Stimulated activated CD4-positive, alpha-beta T cell treated with anti-CD3 and anti-CD28 coated beads, Interleukin-15, amount 100 ng/mL, for 48 hours (primary cell): ENCODE results near the gene GPLD1.

Experiments used
- DNase-seq, 2 donors: peaks; one replicate each; pipeline ENCODE4 v3.0.0-alpha.2; 2020; ENCODE audit warnings: low read depth in 2 of 2

The GPLD1 gene

DNA sequence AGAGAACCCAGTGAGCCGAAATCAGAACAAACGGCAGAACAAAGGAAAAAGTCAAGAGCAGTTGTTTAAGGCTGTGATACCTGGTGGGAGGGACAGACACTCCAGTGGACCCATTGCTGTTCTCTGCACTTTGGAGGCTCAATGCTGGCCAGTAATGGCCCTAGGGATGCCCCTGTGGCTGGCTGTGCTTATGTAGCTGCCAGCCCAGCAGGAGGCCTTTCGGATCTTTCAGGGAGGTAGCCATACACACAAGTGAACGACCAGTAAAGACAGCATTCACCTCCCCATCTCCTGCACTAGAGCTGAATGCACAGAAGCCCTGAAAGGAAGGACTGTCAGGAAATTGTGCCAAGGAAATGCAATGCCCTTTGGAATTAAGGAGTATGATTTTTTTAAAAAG, 34.3 kb downstream of the GPLD1 start:
- no peak for DNase-seq

DNA sequence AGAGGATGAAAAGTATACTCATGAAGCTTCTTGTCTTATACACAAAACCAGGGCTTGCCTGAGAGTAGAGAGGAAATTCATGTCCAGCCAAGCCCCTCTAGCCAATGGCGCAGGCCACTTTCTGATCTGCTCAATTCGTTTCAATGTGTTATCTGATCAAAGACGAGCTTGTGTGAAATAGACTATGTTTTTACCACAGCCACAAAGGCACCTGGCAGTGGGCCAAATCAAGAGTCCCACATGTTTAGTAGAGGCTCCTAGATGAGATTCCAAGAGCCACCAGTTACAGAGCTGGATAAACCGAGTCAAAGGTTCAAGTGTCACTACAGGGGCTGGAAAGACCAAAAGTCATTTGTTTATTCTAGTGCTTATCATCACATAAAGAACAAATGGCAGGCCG, 34.9 kb downstream of the GPLD1 start:
- no peak for DNase-seq

DNA sequence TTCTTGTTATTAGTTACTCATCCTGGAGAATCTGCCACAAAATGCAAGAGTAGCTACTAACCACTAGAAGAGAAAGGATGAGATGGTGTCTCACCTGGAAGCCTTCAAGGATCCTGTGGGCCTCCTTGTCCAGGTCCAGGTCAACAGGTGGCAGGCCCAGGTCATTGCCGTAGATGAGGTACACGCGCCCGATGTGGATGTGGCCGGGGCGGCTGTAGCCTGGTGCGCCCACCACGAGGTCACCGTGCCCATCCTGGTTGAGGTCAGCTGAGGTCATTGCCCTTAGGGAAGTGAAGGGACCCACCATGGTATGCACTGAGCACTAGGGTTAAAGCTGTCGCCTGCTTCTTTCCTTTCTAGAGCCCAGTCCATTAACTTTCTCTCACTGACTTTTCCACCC, 35.5 kb downstream of the GPLD1 start:
- DNase-seq, result no peak

DNA sequence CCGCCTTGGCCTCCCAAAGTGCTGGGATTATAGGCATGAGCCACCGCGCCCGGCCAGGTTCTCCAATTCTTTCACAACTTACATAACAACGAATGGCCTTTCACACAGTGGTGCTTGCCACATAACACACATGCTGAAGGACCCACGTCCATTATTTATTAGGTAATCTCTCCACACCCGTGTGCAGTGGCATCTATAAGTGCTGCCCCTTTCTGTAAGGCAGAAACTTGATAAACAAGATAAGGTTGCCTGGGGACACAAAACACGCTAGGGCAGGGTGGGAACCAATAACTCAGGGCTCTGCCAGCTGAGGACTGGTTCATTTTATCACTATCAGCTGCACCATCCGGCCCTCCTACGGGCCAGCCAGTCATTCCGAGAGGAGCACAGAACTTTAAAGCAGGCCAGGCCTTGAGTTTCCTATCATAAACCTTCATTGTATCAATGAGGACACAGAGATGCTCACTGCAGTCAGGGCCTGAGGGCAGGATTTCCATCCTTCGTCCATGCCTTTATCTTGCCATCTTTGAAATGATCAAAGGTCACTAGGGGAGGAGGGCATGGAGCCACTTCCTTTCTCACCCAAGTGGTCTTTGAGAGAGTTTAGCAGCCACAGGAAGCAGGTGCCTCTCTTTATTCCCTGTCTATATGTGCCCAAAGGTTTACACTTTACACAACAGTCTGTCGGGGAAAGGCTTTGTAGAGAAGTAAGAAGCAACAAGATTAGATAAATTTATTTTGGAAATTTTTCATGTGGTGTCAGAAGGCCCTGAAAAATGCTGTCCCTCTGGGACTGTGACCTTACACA, 37.6 kb downstream of the GPLD1 start:
- no peak for DNase-seq

DNA sequence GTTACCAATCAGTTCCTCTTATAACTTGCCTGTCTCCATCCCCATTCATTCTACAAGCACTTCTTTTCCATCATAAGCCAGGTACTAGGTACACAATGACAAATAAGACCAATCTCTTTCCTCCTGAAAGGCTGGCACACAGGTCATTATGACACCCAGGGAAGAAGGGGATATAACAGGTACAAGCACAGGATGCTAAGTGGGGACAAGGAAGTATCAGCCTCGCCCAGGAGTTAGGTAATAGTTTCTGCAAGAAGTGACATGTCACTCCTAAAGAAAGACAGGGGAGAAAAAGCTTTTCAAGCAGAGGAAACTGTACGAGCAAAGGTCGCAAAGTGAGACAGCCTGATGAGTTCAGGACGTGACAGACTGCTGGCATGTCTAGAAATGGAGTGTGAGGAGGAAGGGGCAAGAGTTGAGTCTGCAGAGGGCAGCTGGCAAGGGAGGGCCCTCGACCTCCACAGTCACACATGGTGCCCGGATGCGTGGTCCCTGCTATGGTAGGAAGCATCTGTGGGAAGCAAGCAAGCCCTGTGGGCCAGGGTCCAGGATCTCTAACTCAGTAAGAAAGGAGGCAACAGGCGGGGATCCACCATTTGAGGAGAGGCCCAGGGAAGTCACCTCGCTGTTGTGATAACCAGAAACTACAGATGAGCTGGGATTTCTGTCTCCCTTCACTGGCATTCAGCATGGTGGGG, 40.4 kb downstream of the GPLD1 start:
- no peak for DNase-seq

DNA sequence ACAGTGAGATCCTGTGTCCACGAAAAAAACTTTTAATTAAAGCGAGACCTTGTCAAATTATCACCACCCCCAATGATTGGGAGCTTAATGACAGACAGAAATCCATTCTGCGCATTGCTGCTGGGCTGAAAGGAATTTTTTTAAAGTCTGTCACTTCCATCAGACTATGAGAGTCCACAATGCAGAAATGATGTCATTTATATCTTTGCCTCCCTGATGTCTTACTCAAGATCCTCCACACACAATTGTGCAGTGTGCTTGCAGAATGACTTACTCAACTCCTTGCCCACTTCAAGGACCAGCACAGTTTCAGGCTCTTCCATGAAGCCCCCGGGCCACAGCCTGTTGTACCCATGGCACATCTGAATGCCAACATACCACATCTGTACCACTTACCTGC, 41.0 kb downstream of the GPLD1 start:
- no peak for DNase-seq

DNA sequence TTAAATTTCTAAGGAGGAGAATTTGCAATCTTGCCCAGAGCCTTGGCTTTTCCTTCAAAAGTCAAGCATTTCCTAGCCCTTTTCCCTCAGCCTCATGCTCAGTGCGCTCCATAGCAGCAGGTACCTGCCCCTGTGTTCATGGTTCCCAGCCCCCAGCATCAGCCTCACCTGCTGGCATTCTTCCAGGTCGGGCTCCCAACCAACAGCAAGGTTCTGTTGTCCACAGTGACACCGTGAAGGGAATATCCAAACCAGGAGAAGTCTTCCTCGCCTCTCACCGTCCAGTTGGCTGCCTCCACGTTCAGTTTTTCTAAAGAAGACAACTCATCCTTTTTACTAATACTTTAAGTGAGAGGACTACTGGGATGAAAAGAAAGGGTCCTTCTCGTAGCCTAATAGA, 42.7 kb downstream of the GPLD1 start:
- no peak for DNase-seq

DNA sequence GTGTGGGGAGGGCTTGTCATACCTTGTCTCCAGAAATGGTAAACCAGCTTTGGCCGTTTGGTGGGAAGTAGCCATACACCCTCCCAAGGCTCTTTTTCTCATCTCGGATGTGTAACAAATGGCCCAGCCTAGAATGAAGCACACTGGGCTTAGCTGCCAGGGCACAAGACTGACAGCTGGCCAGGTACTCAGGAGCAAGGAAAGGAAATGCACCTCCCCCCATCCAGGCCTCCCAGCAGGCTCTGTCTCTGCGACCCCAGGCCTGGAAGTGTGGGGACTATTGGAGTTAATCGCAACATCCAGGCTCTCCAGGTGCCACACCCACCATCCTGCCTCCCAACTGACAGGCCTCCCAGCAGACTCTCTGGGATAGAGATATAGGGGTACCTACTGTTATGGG, 43.7 kb downstream of the GPLD1 start:
- no peak for DNase-seq

DNA sequence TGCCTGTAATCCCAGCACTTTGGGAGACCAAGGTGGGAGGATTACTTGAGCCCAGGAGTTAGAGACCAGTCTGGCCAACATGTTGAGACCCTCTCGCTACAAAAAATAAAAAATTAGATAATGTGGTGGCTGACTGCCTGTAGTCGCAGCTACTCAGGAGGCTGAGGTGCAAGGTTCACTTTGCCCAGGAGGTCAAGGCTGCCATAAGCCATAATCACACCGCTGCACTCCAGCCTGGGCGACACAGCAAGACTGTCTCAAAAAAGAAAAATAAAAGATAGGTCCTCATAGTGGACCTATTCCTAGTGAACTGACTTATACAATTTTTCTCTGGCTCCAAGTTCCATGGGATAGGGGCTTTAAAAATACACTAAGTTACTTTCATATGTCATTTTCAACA, 44.8 kb downstream of the GPLD1 start:
- DNase-seq, result no peak

DNA sequence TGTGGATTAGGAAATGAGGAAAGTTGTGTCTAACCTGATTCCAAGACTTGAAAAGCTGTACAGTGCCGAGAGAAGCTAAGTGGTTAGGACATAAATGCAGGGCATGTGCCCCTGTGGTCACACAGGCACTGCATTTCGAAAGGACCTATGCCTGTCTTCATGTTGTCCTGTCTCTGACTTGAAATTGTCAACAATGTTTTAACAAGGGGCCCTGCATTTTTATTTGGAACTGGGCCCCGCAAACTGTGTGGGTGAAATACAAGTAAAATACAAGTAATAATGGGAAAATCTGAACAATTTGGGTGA, 47.8 kb downstream of the GPLD1 start:
- no peak for DNase-seq

DNA sequence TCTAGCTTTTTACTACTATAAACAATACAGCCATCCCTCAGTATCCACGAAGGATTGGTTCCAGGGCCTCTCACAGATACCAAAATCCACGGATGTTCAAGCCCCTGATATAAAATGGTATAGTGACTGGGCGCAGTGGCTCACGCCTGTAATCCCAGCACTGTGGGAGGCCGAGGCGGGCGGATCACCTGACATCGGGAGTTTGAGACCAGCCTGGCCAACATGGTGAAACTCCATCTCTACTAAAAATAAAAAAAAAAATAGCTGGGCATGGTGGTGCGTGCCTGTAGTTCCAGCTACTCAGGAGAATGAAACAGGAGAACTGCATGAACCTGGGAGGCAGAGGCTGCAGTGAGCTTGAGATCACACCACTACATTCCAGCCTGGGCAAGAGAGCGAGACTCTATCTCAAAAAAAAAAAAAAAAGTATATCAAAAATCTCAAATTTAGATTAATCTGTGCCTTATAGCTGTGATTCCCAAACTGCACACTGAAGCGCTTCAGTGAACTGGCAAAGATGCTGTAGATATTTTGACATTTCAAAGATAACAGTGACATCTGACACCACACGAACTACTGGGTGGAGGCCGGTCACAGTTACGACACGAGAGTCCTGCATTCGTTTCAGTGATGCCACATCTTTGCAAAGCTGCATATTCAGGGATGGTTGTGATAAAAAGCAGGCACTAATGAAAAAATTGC, 48.3 kb downstream of the GPLD1 start:
- DNase-seq, result no peak

DNA sequence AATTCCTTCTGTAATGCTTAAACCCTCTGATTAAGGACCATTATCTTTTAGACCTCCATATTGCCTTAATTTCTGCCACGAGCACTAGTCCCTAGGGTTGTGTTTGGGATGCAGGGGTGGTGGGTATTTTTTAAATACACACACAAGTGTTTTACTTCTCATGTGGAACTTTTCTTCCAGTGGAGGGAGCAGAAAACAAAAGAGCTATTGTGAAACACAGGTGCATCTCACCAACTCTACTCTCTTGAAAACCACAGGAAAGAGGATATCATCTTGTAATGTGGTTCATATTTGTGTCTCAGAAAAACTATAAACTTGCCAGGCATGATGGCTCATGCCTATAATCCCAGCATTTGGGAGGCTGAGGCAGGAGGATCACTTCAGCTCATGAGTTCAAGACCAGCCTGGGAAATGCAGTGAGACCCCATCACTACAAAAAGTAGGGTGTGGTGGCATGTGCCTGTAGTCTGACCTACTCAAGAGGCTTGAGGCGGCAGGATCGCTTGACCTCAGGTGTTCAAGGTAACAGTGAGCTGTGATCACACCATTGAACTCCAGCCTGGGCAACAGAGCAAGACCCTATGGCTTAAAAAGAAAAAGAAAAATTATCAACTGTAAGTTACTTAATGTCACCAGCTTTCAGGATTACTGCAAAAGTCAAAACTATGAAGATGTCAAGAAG, 49.4 kb downstream of the GPLD1 start:
- DNase-seq, result no peak

DNA sequence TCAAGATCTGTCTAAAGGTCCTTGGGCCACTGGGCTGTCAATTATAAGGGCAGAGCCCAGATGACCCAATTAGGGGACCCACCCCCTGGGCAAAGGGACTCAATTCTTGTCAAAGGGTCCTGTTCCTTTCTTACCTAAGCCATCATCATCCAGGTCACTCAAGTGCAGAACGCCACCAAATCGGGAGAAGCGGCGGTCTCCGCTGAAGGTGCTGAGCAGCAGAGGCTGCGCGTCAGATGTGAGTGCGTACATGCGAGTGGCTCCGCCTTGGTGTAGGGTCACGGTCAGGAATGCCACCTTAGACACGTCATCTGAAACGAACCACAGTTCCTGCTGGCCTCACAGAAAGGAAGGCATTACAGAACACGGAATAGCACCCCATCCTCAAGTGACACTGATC, 52.4 kb downstream of the GPLD1 start:
- DNase-seq, result no peak

DNA sequence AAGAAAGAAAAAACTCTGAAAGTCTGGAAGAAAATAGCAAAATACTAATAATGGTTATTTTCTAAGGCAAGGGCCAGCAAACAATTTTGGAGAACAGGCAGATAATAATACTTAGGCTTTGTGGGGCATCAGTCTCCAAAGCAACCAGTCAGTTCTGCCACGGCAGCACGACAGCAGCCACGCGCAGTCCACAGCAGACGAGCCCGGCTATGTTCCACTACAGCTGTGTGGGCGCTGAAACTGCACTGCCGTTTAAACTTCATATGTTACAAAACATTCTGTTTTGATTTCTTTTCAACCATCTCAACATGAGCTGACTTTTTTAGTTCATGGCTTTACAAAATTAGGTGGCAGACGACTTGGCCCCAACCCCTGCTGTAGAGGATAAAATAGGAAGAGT, 56.8 kb downstream of the GPLD1 start:
- DNase-seq, result no peak

DNA sequence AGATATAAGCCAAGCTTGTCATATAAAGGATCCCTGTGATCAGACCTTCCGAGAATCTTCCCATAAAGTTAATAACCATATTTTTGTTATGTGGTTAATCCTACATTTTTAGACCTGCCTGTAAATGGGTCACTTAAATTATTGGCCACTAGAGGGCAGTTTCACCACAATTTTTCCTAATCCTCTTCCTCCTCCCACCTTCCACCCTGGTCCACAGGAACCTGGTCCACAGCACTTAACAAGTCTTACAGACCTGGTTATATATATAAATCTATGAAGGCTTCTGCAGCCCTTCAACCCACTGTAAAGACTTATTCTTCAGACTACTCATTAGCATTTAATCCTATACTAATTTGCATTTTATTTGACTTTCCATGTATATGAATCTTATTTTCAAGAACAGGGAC, 58.3 kb downstream of the GPLD1 start:
- DNase-seq, result peak in 1 of 2 donors; percentile 9

DNA sequence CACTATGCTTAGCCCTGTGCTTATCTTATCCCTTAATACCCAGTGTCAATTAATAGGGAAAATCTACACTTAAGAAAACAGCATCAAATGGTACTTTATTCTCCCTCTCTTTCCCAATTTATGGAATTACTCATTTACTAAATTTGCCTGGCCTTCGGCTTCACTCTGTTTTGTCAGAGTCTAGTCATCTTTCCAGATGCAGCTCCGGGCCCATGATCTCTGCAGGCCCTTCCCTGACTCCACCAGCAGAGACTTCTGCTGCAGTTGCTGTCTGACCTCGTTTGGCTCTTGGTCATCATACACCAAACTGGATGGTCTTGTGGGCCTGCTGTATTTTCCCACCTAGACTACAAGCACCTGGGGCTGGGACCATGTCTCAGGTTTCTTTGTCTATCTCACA, 59.3 kb downstream of the GPLD1 start:
- DNase-seq, result no peak

DNA sequence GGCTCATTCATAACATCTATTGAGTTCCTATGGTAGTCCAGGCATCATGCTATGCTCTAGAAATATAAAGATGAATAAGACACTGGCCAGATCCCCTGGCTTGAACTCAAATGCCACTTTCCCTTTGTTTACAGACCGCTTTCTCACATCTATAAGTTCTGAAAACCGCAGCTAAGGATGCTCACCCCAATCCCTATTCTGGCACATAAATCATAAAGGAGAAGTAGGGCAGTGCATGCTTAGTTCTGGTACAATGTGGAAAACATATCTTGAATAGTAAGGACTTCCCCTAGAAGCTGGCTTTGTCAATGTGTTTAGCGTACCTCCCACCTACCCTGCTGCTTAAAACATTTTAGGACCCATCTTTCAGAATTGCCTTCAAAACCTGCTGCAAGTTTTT, 60.2 kb downstream of the GPLD1 start:
- DNase-seq, result no peak

DNA sequence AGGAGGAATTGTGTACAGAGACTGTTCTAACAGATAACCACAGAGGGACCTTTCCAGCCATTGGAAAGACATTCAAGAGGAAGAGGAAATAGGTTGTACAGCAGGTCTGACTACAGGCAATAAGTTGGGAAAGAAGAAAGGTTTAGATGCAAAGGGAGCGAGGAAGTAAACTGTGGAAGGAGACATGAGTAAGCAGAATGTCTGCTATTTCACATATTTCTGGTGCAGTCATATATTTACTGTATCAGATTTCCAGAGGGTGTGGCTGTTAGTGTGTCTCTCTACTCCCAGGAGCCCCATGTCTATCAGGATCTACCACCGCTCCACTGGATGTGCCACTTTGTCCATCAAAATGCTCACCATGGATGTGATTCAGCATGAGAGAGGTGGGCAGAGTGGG, 60.8 kb downstream of the GPLD1 start:
- DNase-seq, result no peak

DNA sequence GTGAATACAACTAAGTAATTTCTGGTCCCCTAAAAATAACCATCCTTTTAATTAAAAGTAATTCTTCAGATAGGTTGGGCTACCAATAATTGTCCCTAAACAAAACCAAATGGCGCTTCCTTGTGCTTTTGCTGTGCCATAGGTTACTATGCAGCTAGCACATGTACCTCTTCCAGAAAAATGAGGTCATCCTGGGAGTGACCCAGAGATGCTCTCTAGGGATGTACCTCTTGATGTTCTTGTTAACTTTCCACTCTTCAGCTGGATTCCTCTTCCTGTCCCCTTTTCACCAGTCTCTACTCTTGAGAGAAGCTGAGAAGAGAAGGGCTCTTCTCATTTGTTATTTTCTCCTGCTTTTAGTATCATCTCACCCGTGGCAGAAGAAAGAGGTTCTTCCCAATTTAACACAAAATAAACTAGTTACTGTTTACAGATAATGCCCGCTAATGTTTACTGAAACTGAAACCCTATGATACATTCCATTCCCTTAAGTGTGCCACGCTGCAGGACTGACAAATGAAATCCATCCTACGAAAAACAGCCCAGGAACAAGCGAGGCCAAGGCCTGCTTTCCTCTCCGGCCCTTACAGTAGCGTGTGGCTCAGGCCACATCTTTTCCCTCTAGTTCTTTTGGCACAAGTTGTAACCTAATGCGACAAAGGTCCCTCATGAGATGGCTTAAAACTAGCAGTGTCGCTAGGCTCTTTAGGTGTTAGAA, 62.5 kb downstream of the GPLD1 start:
- no peak for DNase-seq

DNA sequence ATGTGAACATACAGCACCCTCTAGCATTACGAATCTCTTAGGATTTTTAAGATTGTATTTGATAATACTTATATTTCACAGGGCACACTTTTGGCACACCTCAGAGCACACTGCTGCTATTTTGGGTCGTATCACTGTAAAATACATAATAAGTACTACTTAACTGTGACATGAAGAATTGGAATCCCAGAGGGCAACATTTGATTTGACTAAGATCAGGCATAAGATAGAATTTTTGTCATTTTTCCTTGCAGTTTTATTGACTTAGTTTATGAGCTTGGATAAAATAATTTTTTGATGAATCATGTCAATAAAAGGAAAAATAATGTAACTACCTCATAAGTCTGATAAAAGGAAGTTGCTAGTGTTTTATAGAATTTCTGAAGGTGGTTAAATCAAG, 64.3 kb downstream of the GPLD1 start:
- no peak for DNase-seq

DNA sequence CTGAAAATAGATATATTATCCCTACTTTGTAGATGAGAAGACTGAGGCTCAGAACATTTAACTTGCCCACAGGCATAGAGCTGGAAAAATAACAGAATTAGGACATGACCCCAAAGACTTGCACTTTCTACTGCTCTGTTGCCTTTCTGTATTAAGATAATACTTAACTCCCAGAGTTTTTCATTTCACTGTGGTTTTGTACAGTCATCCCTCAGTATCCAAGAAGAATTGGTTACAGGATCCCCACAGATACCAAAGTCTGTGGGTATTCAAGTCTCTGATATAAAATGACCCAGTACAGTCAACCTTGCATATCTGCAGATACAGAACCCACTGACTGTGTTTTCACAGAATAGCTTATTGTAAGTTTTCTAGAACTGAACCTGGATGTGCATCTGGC, 69.9 kb downstream of the GPLD1 start:
- no peak for DNase-seq

DNA sequence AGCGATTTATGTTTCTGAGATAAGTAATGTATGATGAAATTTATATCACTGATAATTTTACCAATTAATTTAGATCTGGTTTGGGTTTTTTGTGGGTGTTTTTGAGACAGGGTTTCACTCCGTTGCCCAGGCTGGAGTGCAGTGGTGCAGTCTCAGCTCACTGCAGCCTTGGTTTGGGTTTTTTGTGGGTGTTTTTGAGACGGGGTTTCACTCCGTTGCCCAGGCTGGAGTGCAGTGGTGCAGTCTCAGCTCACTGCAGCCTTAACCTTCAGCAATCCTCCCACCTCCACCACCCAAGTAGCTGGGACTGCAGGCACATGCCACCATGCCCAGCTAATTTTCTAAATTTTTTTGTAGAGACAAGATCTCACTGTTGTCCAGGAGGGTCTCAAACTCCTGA, 73.6 kb downstream of the GPLD1 start:
- no peak for DNase-seq
